RWPE2 (cell line): ENCODE measurements around the gene GZMA.

Experiments
- ATAC-seq: fragments of 200-7000 bp; cut with Tn5 transposase; 3 replicates; pipeline ENCODE4 v1.9.1; 2021; ENCODE audit warnings: low read depth
- DNase-seq: peaks from one replicate; pipeline ENCODE4 v3.0.0-alpha.2; 2020; ENCODE audit warnings: low spot score
- H3K27ac ChIP-seq: fragments of 450-650 bp; 2 replicates; pipeline ENCODE4 v1.5.1; 2017; ENCODE audit warnings: mild to moderate bottlenecking; ENCODE audit not compliant: poor library complexity, severe bottlenecking
- H3K27me3 ChIP-seq: fragments of 250-450 bp; sonication (Bioruptor Pico); 2 replicates; pipeline ENCODE4 v1.5.1; 2021; ENCODE audit warnings: mild to moderate bottlenecking, moderate library complexity; ENCODE audit not compliant: insufficient read depth, poor library complexity, severe bottlenecking
- H3K36me3 ChIP-seq: fragments of 250-450 bp; sonication (Bioruptor Pico); 2 replicates; pipeline ENCODE4 v1.5.1; 2020; ENCODE audit warnings: low read depth, mild to moderate bottlenecking, moderate library complexity
- H3K4me1 ChIP-seq: fragments of 250-450 bp; sonication (Bioruptor Pico); 2 replicates; pipeline ENCODE4 v1.5.1; 2021; ENCODE audit warnings: mild to moderate bottlenecking, moderate library complexity; ENCODE audit not compliant: insufficient read depth, poor library complexity, severe bottlenecking
- H3K4me3 ChIP-seq: fragments of 250-450 bp; sonication (Bioruptor Pico); 2 replicates; pipeline ENCODE4 v1.5.1; 2021; ENCODE audit warnings: mild to moderate bottlenecking, moderate library complexity; ENCODE audit not compliant: severe bottlenecking
- H3K9me3 ChIP-seq: fragments of 250-450 bp; sonication (Bioruptor Pico); 2 replicates; pipeline ENCODE4 v1.5.1; 2021; ENCODE audit warnings: mild to moderate bottlenecking, moderate library complexity; ENCODE audit not compliant: severe bottlenecking
- CTCF ChIP-seq: fragments of 450-650 bp; IDR thresholded peaks from one replicate; pipeline ENCODE4 v1.5.1; 2017; ENCODE audit warnings: mild to moderate bottlenecking, moderate library complexity; ENCODE audit not compliant: poor library complexity, severe bottlenecking

Gene GZMA

GRCh38 chr5:55064523-55064922 lies 37.9 kb upstream of the GZMA start:
- H3K27ac ChIP-seq: peak overlapping the region; percentile 68
- TF ChIP-seq CTCF: no peak
- no peaks in the 10 kb centered on the region for H3K9me3 ChIP-seq
- H3K4me3 ChIP-seq: no peak overlapping the region
- peaks cover 14% of the 10 kb centered on the region for H3K4me1 ChIP-seq
- DNase-seq (no peak), ATAC-seq (no peak)
- H3K27me3 ChIP-seq: no peaks in the 10 kb centered on the region
- no peaks in the 10 kb centered on the region for H3K36me3 ChIP-seq

- no peak for ATAC-seq
- peaks cover 14% of the 10 kb centered on the region for H3K4me1 ChIP-seq
- H3K36me3 ChIP-seq: no peaks in the 10 kb centered on the region
- no peaks in the 10 kb centered on the region for H3K9me3 ChIP-seq
- no peak for TF ChIP-seq CTCF
- no peak overlapping the region for H3K27ac ChIP-seq
- DNase-seq: no peak
- H3K27me3 ChIP-seq: no peaks in the 10 kb centered on the region
- no peak overlapping the region for H3K4me3 ChIP-seq
Observed at GRCh38 chr5:55066277-55066676, 36.2 kb upstream of the GZMA start.

- Histone ChIP-seq H3K4me3 (no peak overlapping the region), H3K27ac (no peak overlapping the region), H3K27me3 (no peaks in the 10 kb centered on the region), H3K9me3 (no peaks in the 10 kb centered on the region), H3K4me1 (no peaks in the 10 kb centered on the region), H3K36me3 (no peaks in the 10 kb centered on the region)
- ATAC-seq (no peak), DNase-seq (no peak)
- no peak for TF ChIP-seq CTCF
Observed at GRCh38 chr5:55070968-55071367, 31.5 kb upstream of the GZMA start.

- Histone ChIP-seq H3K4me3 (no peak overlapping the region), H3K36me3 (no peaks in the 10 kb centered on the region), H3K27ac (no peak overlapping the region), H3K27me3 (no peaks in the 10 kb centered on the region), H3K4me1 (no peaks in the 10 kb centered on the region), H3K9me3 (no peaks in the 10 kb centered on the region)
- DNase-seq (no peak), ATAC-seq (no peak)
- TF ChIP-seq CTCF: no peak
Observed at GRCh38 chr5:55071413-55071812, 31.0 kb upstream of the GZMA start.

GRCh38 chr5:55072666-55073065 lies 29.8 kb upstream of the GZMA start:
- Histone ChIP-seq H3K36me3 (no peaks in the 10 kb centered on the region), H3K27me3 (no peaks in the 10 kb centered on the region), H3K27ac (no peak overlapping the region), H3K4me1 (no peaks in the 10 kb centered on the region), H3K9me3 (no peaks in the 10 kb centered on the region), H3K4me3 (no peak overlapping the region)
- DNase-seq (no peak), ATAC-seq (no peak)
- no peak for TF ChIP-seq CTCF
